HG02642 (cell line): ENCODE measurements around the gene SEMA4C.

Experiments
- ATAC-seq: cut with Tn5 transposase; IDR thresholded peaks from one replicate; pipeline ENCODE4 v1.9.1; 2021; ENCODE audit warnings: mild to moderate bottlenecking; ENCODE audit not compliant: unreplicated experiment, poor library complexity

The SEMA4C gene

DNA sequence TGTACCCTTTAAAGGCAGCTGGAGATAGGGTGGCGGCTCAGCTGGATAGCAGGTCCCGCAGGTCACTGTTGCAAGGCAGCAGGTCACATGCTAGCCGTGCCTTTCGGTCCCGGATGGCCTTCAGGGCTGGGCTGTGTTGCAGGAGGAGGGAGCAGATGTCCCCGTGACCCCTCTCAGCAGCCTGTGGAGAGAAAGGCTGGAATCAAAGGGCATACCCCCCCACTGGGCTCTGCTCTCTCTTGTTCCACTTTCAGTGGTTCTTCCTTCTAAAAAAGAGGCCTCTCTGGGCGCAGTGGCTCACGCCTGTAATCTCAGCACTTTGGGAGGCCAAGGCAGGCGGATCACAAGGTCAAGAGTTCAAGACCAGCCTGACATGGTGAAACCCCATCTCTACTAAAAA lies 21.6 kb downstream of the SEMA4C start:
- ATAC-seq, result no peak

- ATAC-seq, result no peak
Measured at GRCh38 chr2:96847586-96847985, 22.3 kb downstream of the SEMA4C start.

GRCh38 chr2:96846825-96847224 lies 23.1 kb downstream of the SEMA4C start:
- ATAC-seq, result no peak

GRCh38 chr2:96844405-96844808 lies 25.5 kb downstream of the SEMA4C start:
- no peak for ATAC-seq

GRCh38 chr2:96843538-96844268 lies 26.2 kb downstream of the SEMA4C start, which contains the start of gene ANKRD23:
Gene ANKRD23 (minus strand): TSS chr2:96844021. CDS start chr2:96843992, 29 bp downstream.
- ATAC-seq, result no peak

DNA sequence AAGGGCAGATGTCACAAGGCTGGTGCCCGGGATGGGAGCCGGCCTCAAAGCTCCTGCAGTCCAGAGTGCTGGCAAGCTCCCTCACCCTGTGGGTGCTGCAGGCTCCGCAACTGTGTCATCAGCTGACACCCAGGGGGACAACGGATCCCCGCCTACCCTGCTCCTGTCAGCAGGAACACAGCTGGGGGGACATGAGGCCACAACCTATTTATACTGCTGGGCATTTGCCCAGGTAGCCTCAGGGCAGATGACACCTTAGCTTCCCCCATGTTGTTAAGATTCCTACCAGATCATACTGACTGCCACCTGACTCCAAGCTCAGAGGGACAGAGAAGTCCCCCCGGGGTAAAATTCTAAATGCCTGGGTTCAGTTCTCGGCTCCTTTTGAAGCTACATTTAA lies 27.3 kb downstream of the SEMA4C start:
- ATAC-seq, result no peak

DNA sequence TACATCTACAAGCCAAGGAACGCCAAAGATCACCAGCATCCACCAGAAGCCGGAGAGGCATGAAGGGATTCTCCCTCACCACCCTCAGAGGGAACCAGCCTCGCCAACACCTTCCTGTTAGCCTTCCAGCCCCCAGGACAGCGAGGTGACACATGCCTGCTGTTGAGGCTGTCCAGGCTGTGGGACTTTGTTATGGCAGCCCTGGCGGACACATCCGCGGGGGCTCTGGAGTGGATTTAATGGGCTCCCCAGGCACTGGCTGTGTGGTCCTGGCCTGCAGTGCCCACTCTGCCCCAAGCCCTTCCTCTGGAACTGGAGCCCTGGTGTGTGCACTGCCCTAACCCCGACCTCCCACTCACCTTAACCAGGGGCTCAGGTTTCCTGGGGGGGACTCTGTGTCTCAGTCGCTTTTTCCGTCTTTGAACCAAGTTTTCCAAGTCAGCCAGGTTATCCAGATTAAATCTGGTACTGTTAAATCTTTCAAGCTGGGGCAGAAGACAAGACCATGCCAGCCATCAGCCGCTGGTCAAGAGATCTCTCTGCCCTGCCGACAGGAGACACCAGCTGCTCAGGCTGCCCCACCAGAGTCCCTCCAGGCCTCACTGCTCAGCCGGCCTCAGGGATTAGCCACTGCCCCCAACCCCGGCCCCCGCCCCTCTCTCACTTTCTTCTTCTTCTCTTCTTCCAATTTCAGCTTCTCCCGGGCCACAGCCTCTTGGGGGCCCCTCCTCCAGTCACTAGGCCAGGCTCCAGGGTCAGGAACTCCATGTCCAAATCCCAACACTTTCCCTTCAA lies 28.0 kb downstream of the SEMA4C start:
- ATAC-seq, result no peak

DNA sequence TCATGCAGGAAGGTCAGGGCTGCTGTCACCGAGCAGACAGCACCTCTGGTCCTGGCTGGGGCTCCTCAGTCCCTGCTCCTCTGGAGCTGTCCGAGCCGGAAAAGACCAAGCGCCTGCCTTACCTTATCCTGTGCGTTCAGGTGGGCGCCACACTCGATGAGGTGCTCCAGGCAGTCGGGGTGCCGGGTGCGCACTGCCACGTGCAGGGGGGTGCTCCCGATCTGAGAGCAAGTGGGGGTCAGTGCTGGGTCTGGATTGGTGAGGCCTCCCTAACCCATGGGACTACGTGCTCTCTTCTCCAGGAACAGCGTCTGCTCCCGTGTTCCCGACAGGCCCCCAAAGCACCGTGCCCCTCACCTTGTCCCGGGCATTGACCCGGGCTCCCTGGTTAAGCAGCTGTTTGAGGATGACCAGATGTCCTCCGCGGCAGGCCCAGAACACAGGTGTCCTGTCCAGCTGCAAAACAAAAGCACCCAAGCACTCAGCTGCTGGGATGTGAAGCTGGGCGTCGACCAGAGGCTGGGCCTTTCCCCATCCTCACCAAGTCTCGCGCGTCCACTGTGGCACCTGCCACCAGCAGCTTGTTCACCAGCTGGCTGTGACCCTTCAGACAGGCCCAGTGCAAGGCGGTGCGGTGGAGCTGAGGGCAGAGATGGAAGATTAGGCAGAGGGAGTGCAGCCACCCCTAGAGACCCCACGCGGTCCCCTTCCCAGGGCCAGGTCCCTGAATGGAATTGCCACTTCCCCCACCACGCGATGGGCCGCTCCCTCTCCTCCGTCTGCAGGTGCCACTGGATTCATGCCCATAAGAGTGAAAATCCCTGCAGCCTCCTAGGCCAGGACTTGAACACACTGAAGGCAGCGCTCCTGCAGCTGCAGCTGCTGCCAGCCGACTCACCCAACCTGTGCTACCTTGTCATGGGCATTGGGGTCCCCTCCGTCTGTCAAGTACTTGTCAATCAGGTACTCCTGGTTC lies 29.7 kb downstream of the SEMA4C start:
- ATAC-seq, result no peak

GRCh38 chr2:96839293-96839874 lies 30.5 kb downstream of the SEMA4C start:
- peak; percentile 64 for ATAC-seq

DNA sequence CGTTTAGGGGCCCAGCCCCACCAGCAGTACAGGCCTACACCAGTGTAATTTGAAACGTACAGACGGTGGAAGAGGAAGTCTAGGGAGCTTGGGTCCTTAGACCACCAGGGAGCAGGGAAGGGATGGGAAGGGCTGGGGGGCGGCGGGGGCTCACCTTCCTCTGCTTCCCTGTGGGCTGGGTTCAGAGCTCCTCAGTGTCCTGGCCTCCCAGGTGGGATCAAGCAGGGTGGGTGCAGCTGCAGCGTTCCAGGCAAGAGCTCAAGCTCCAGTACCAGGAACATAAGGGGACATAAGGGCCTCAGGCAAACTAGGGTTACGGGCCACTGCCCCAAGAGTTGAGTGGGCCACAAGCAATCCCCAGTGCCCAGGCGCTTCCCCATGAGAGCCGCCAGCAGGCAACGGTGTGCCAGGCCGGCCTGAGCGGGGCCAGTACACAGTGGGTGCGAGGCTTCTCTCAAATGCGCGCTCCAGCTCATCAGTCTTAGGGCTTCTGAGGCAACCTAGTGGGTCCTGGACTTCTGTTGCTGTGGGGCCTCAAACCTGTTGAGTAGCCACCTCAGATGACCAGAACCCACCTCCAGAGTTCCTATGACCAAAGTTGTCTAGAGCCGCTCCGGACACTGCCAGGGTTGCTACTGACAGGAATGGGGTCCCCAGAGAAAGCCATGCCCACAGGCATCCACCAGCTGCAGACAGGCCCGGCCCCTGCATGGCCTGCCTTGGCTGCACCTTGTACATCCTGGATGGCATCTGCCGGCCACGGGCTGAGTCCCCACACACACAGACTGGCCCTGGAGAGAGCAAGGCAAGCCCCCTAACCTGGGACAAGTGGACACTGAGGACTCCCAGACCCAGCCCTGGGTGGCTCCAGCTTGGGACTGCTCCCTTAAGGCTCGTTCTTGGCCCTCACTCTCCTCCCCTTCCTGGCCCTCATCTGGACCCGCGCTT lies 31.3 kb downstream of the SEMA4C start:
- ATAC-seq, result peak; percentile 19

DNA sequence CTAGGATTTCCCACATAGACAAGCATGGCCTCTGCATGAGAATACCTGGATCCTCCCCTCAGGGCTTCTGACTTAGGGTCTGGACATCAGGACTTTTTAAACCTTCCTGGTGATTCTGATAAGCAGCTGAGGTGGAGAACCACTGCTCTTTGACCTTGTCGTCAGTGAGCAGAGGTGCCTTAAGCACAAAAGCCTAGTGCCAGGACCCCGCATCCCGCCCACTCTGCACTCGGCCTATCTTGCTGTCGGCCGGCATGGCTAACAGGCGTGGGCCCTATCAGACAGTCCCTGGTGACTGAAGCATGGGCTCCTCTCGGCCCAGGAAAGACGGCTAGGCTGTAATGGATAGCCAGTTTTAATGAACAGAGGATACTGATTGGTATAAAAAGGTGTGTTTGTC lies 32.3 kb downstream of the SEMA4C start:
- ATAC-seq, result no peak

DNA sequence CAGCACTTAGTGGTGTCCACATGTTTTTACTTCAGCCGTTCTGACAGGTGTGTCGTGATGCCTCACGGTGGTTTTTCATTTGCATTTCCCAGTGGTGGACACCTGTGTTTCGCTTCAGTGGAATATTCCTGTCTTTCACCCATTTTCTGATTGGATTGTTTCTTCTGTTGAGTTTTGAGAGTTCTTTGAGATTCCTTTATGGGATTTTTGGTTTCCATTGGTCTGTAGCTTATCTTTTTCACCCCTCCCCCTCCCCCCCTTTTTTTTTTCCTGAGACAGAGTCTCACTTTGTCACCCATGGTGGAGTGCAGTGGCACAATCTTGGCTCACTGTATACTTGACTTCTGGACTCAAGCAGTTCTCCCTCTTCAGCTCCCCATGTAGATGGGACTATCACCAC lies 34.0 kb downstream of the SEMA4C start:
- ATAC-seq, result no peak

GRCh38 chr2:96832754-96833507 lies 36.9 kb downstream of the SEMA4C start:
- no peak for ATAC-seq

DNA sequence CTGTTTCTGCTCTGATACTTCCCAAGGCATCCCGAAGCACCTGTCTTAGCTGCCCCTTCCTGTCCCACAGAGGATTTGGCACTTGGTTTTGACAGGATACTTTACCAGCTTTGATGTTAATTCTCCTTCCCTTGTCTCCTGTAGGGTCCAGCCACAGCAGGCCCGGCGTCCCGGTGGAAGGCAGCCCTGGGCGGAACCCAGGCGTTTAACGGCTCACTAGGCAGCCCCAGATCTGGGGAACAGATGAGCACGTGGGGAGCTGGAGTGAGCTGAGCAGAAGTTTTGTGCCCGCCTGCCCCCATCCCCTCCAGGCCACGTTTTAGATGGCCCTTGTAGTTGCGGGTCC lies 37.5 kb downstream of the SEMA4C start:
- ATAC-seq, result no peak

GRCh38 chr2:96831679-96832078 lies 38.2 kb downstream of the SEMA4C start:
- ATAC-seq, result no peak

- no peak for ATAC-seq
Measured at GRCh38 chr2:96830044-96830562, 39.8 kb downstream of the SEMA4C start.

GRCh38 chr2:96828874-96829273 lies 41.0 kb downstream of the SEMA4C start:
- no peak for ATAC-seq

DNA sequence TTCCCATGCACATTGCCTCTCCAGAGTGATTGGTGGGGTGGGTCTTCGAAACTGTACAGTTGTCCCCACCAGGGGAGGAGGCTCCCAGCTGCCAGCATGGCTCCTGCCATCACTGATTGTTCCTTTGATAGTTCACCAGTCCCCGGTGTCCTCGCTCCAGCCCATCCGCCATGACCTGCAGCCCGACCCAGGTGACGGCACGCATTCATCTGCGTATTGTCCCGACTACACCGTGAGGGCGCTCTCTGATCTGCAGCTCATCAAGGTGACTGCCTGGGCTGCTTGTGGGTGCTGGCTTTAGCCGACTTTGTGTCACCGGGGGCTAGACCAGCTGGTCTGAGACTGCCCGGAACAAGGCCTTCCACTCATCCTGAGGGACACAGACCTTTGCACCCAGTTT lies 41.4 kb downstream of the SEMA4C start:
- ATAC-seq, result no peak
